Right forelimb (tissue), 1 donor: Measurements from ENCODE around the gene IFI27L1.

Source experiments
- DNase-seq: peaks from one replicate; pipeline ENCODE4 v3.0.0-alpha.2; 2018

IFI27L1 gene

GRCh38 chr14:94081386-94081820 is 293 bp downstream of the IFI27L1 start:
- no peak for DNase-seq

GRCh38 chr14:94087891-94088290 is 6.8 kb downstream of the IFI27L1 start:
- no peak for DNase-seq

- no peak for DNase-seq
Measured at GRCh38 chr14:94088516-94088915, 7.4 kb downstream of the IFI27L1 start.

GRCh38 chr14:94089479-94089878 is 8.4 kb downstream of the IFI27L1 start:
- no peak for DNase-seq

GRCh38 chr14:94093418-94093817 is 12.3 kb downstream of the IFI27L1 start:
- no peak for DNase-seq

GRCh38 chr14:94097091-94097490 is 16.0 kb downstream of the IFI27L1 start:
- DNase-seq: no peak

GRCh38 chr14:94098326-94098992 is 17.3 kb downstream of the IFI27L1 start:
- no peak for DNase-seq

- no peak for DNase-seq
Measured at GRCh38 chr14:94099006-94099405, 17.9 kb downstream of the IFI27L1 start.

GRCh38 chr14:94100847-94101246 is 19.7 kb downstream of the IFI27L1 start:
- DNase-seq: no peak

- DNase-seq: no peak
Measured at GRCh38 chr14:94101748-94102147, 20.6 kb downstream of the IFI27L1 start.

GRCh38 chr14:94102768-94103482 is 21.8 kb downstream of the IFI27L1 start:
- no peak for DNase-seq

GRCh38 chr14:94103554-94104150 is 22.5 kb downstream of the IFI27L1 start:
- DNase-seq: no peak

GRCh38 chr14:94104731-94105130 is 23.6 kb downstream of the IFI27L1 start:
- no peak for DNase-seq

- no peak for DNase-seq
Measured at GRCh38 chr14:94109915-94110250, 28.8 kb downstream of the IFI27L1 start.

- DNase-seq: no peak
Measured at GRCh38 chr14:94110552-94111181, 29.6 kb downstream of the IFI27L1 start, which contains the start of gene IFI27. TSS of gene IFI27 (plus strand) at chr14:94110736.

- DNase-seq: no peak
Measured at GRCh38 chr14:94111276-94112095, 30.4 kb downstream of the IFI27L1 start.

- DNase-seq: no peak
Measured at GRCh38 chr14:94112513-94113063, 31.5 kb downstream of the IFI27L1 start.

GRCh38 chr14:94113073-94113472 is 32.0 kb downstream of the IFI27L1 start:
- no peak for DNase-seq

GRCh38 chr14:94113490-94113889 is 32.4 kb downstream of the IFI27L1 start:
- DNase-seq: no peak

- DNase-seq: no peak
Measured at GRCh38 chr14:94113908-94114588, 32.9 kb downstream of the IFI27L1 start.

- no peak for DNase-seq
Measured at GRCh38 chr14:94114589-94115057, 33.5 kb downstream of the IFI27L1 start.
